Measurements from ENCODE around the gene SFT2D3.

SFT2D3 gene

GRCh38 chr2:127675331-127676261 is 25.7 kb upstream of the SFT2D3 start, which contains the start of gene LIMS2:
Gene LIMS2, minus strand, starts transcription at chr2:127675530. Its CDS starts 506 bp downstream, at chr2:127675024.
- H3K9ac ChIP-seq (ENCODE audit: low read depth, low read length) = no peak within 1 kb of the TSS
- no peaks in the 10 kb centered on the region for H3K36me3 ChIP-seq (ENCODE audit: insufficient read depth, low read length)
- ATAC-seq (ENCODE audit: insufficient read depth, low read depth) = no peak
- H3K79me2 ChIP-seq (ENCODE audit: insufficient read depth, low read length) = no peaks in the 10 kb centered on the region
- no peaks in the 10 kb centered on the region for H3K4me1 ChIP-seq (ENCODE audit: insufficient read depth, low read length)
- no peak within 1 kb of the TSS for H3K4me2 ChIP-seq (ENCODE audit: insufficient read depth, low read length)
- no peak within 1 kb of the TSS for H3K4me3 ChIP-seq (ENCODE audit: low read depth in 1 of 2, low read length in 2 of 2)
- H4K20me1 ChIP-seq (ENCODE audit: insufficient read depth, low read length) = no peaks in the 10 kb centered on the region
- H2AFZ ChIP-seq (ENCODE audit: low read depth, low read length) = no peak within 1 kb of the TSS
- DNase-seq = no peak
- no peak within 1 kb of the TSS for H3K27ac ChIP-seq (ENCODE audit: low read length)
- TF ChIP-seq EZH2 (IDR thresholded peaks at IDR 0.05; ENCODE audit: borderline replicate concordance, low read depth, low read length, severe bottlenecking) (no peak), CTCF (IDR thresholded peaks at IDR 0.05; ENCODE audit: borderline replicate concordance, extremely low read depth, low read length, poor library complexity, severe bottlenecking) (no peak)
- H3K9me3 ChIP-seq (ENCODE audit: insufficient read depth, low read length, severe bottlenecking) = no peaks in the 10 kb centered on the region
- peaks cover 4% of the 10 kb centered on the region for H3K27me3 ChIP-seq (ENCODE audit: insufficient read depth, low read length, poor library complexity)

- DNase-seq = no peak
- Histone ChIP-seq H2AFZ (ENCODE audit: low read depth, low read length) (no peak overlapping the region), H3K9ac (ENCODE audit: low read depth, low read length) (no peak overlapping the region), H3K9me3 (ENCODE audit: insufficient read depth, low read length, severe bottlenecking) (no peaks in the 10 kb centered on the region), H3K27me3 (ENCODE audit: insufficient read depth, low read length, poor library complexity) (peaks cover 4% of the 10 kb centered on the region), H4K20me1 (ENCODE audit: insufficient read depth, low read length) (no peaks in the 10 kb centered on the region), H3K4me3 (ENCODE audit: low read depth in 1 of 2, low read length in 2 of 2) (no peak overlapping the region), H3K4me2 (ENCODE audit: insufficient read depth, low read length) (no peak overlapping the region), H3K79me2 (ENCODE audit: insufficient read depth, low read length) (no peaks in the 10 kb centered on the region), H3K4me1 (ENCODE audit: insufficient read depth, low read length) (no peaks in the 10 kb centered on the region), H3K36me3 (ENCODE audit: insufficient read depth, low read length) (no peaks in the 10 kb centered on the region), H3K27ac (ENCODE audit: low read length) (no peak overlapping the region)
- ATAC-seq (ENCODE audit: insufficient read depth, low read depth) = no peak
- no peak for TF ChIP-seq EZH2 (IDR thresholded peaks at IDR 0.05; ENCODE audit: borderline replicate concordance, low read depth, low read length, severe bottlenecking)
- TF ChIP-seq CTCF (IDR thresholded peaks at IDR 0.05; ENCODE audit: borderline replicate concordance, extremely low read depth, low read length, poor library complexity, severe bottlenecking) = no peak
These were observed 24.4 kb upstream of the SFT2D3 start for GRCh38 chr2:127676906-127677305.

GRCh38 chr2:127678531-127678930 is 22.8 kb upstream of the SFT2D3 start:
- H3K9ac ChIP-seq (ENCODE audit: low read depth, low read length) = no peak overlapping the region
- H2AFZ ChIP-seq (ENCODE audit: low read depth, low read length) = no peak overlapping the region
- H3K27ac ChIP-seq (ENCODE audit: low read length) = no peak overlapping the region
- DNase-seq (no peak), ATAC-seq (ENCODE audit: insufficient read depth, low read depth) (no peak)
- no peaks in the 10 kb centered on the region for H3K9me3 ChIP-seq (ENCODE audit: insufficient read depth, low read length, severe bottlenecking)
- no peak overlapping the region for H3K4me2 ChIP-seq (ENCODE audit: insufficient read depth, low read length)
- H4K20me1 ChIP-seq (ENCODE audit: insufficient read depth, low read length) = no peaks in the 10 kb centered on the region
- TF ChIP-seq CTCF (IDR thresholded peaks at IDR 0.05; ENCODE audit: borderline replicate concordance, extremely low read depth, low read length, poor library complexity, severe bottlenecking) (no peak), EZH2 (IDR thresholded peaks at IDR 0.05; ENCODE audit: borderline replicate concordance, low read depth, low read length, severe bottlenecking) (no peak)
- H3K79me2 ChIP-seq (ENCODE audit: insufficient read depth, low read length) = no peaks in the 10 kb centered on the region
- no peaks in the 10 kb centered on the region for H3K36me3 ChIP-seq (ENCODE audit: insufficient read depth, low read length)
- peaks cover 4% of the 10 kb centered on the region for H3K27me3 ChIP-seq (ENCODE audit: insufficient read depth, low read length, poor library complexity)
- H3K4me3 ChIP-seq (ENCODE audit: low read depth in 1 of 2, low read length in 2 of 2) = no peak overlapping the region
- no peaks in the 10 kb centered on the region for H3K4me1 ChIP-seq (ENCODE audit: insufficient read depth, low read length)

All from DND-41 (cell line).